A549 (cell line): Measurements from ENCODE around the gene RIN2. TPM values are rescaled to one million over a fixed set of nuclear protein-coding genes. Genes with fewer than 3 reads are reported as not detected.

Source experiments
- ATAC-seq, 2 experiments: fragments of 200-7000 bp in 1 of 2; fragments of >200 bp in 1 of 2; cut with Nextera tagmentation in 1 of 2; cut with Tn5 transposase in 1 of 2; 3 replicates each; pipeline versions ENCODE4 v1.8.0 to v1.9.1; 2018 to 2020; ENCODE audit warnings: mild to moderate bottlenecking in 1 of 2, moderate library complexity in 1 of 2
- CTCF ChIA-PET: fragments of 300-600 bp; sonication (Branson Sonifier 250); formaldehyde crosslinking; extraction: SDS; loops from one replicate; lab custom pipeline; 2021; ENCODE audit warnings: antibody characterized with exemption, inconsistent platforms; lab: Yijun Ruan, JAX
- POLR2A ChIA-PET: fragments of 350-600 bp; formaldehyde crosslinking; extraction: SDS; loops from one replicate; lab custom pipeline; 2021; ENCODE audit warnings: antibody characterized with exemption, inconsistent platforms; lab: Yijun Ruan, JAX
- DNase-seq, 2 experiments: peaks; one replicate each; pipeline versions ENCODE4 v3.0.0 to v3.0.0-alpha.2; 2011 to 2016; ENCODE audit warnings: low read depth in 1 of 2, low spot score in 1 of 2
- FAIRE-seq: peaks from 2 replicates; lab custom pipeline; 2011; peaks lifted over from hg19 to GRCh38; lab: Jason Lieb, UNC
- H3K27ac ChIP-seq, 2 experiments: fragments of >200 bp; sonication (Bioruptor Twin); formaldehyde crosslinking; 3 replicates each; pipeline ENCODE4 v1.5.1; 2016 to 2017
- H3K4me1 ChIP-seq: fragments of >200 bp; sonication (Bioruptor Twin); formaldehyde crosslinking; 3 replicates; pipeline ENCODE4 v1.6.1; 2016
- H3K4me2 ChIP-seq: fragments of >200 bp; sonication (Bioruptor Twin); formaldehyde crosslinking; 3 replicates; pipeline ENCODE4 v1.6.1; 2016
- H3K4me3 ChIP-seq: fragments of >200 bp; sonication (Bioruptor Twin); formaldehyde crosslinking; 3 replicates; pipeline ENCODE4 v1.5.1; 2016
- H3K9me3 ChIP-seq: fragments of >200 bp; sonication (Bioruptor Twin); formaldehyde crosslinking; 3 replicates; pipeline ENCODE4 v1.6.1; 2016
- CHD2 ChIP-seq: fragments of 150-350 bp; IDR thresholded peaks from 2 replicates; pipeline ENCODE4 v1.6.1; 2014; ENCODE audit warnings: low read length; ENCODE audit not compliant: partially characterized antibody
- EHMT2 ChIP-seq: fragments of 200-600 bp; sonication (generic); IDR thresholded peaks from 2 replicates; pipeline ENCODE4 v1.6.1; 2016; ENCODE audit warnings: antibody characterized with exemption, low read depth, mild to moderate bottlenecking, moderate library complexity
- ESRRA ChIP-seq: fragments of 150-350 bp; IDR thresholded peaks from 2 replicates; pipeline ENCODE4 v1.6.1; 2014; ENCODE audit warnings: mild to moderate bottlenecking, low read length, borderline replicate concordance
- HOXB5 ChIP-seq: fragments of 250-450 bp; sonication (Bioruptor Pico); IDR thresholded peaks from 2 replicates; pipeline ENCODE4 v1.5.0; 2020; ENCODE audit warnings: mild to moderate bottlenecking, moderate library complexity
- JUNB ChIP-seq: fragments of >200 bp; sonication (Bioruptor Twin); formaldehyde crosslinking; IDR thresholded peaks from 2 replicates; pipeline ENCODE4 v1.6.1; 2016
- MAZ ChIP-seq: fragments of 150-350 bp; IDR thresholded peaks from 2 replicates; pipeline ENCODE4 v1.6.1; 2014; ENCODE audit warnings: antibody characterized with exemption, low read depth, low read length, borderline replicate concordance
- NFE2L2 ChIP-seq: fragments of 150-350 bp; conservative IDR thresholded peaks from 2 replicates; pipeline ENCODE4 v1.6.1; 2014; ENCODE audit warnings: low read length
- NR3C1 ChIP-seq: fragments of >200 bp; sonication (Bioruptor Twin); formaldehyde crosslinking; IDR thresholded peaks from 3 replicates; pipeline ENCODE4 v1.6.1; 2017
- PHF8 ChIP-seq: fragments of 200-600 bp; sonication (generic); IDR thresholded peaks from 2 replicates; pipeline ENCODE4 v1.6.1; 2016; ENCODE audit warnings: low read depth, mild to moderate bottlenecking, antibody characterized with exemption, moderate library complexity, borderline replicate concordance
- RCOR1 ChIP-seq: fragments of 150-350 bp; IDR thresholded peaks from 2 replicates; pipeline ENCODE4 v1.6.1; 2014; ENCODE audit warnings: antibody characterized with exemption, low read length, low read depth
- SMC3 ChIP-seq: fragments of >200 bp; sonication (Bioruptor Twin); formaldehyde crosslinking; IDR thresholded peaks from 3 replicates; pipeline ENCODE4 v1.6.1; 2018; ENCODE audit warnings: inconsistent platforms
- SREBF2 ChIP-seq: fragments of 450-650 bp; IDR thresholded peaks from 2 replicates; pipeline ENCODE4 v1.6.1; 2014; ENCODE audit warnings: mild to moderate bottlenecking, moderate library complexity
- TFCP2L1 ChIP-seq: fragments of 250-450 bp; sonication (Bioruptor Pico); IDR thresholded peaks from 2 replicates; pipeline ENCODE4 v1.5.0; 2021; ENCODE audit warnings: mild to moderate bottlenecking
- TP53 ChIP-seq: fragments of 250-450 bp; sonication (Bioruptor Pico); IDR thresholded peaks from 2 replicates; pipeline ENCODE4 v1.5.0; 2021; ENCODE audit warnings: mild to moderate bottlenecking, moderate library complexity
- WGBS: methylation state at CpG from one replicate; pipeline ENCODE4 v1.1.6; 2017; ENCODE audit errors: missing lambda C conversion rate; 5-methylcytosine and 5-hydroxymethylcytosine counted together
- polyA plus RNA-seq, 4 experiments: library from polyadenylated mRNA; depleted of rRNA in 3 of 4; stranded (reverse); fragments of >200 nt; fragmentation: RNase III in 1 of 4; extraction: RNeasy Plus Mini Kit Qiagen cat#74134 plus additional on column Dnase treatment in 1 of 4; gene quantifications; 2 replicates in 3 of 4; 3 replicates in 1 of 4; pipeline ENCODE4 v1.2.3, GENCODE V29; 2011 to 2017
- TF ChIP-seq, protein P1 (sequence below): IDR thresholded peaks from 2 replicates; pipeline ENCODE4 v1.6.1; 2012; ENCODE audit warnings: low read depth, borderline replicate concordance
- TF ChIP-seq, protein P2 (sequence below): fragments of 450-650 bp; IDR thresholded peaks from 2 replicates; pipeline ENCODE4 v1.6.1; 2014; ENCODE audit warnings: antibody characterized with exemption
- TF ChIP-seq, protein P3 (sequence below): fragments of 200-600 bp; sonication (generic); IDR thresholded peaks from 2 replicates; pipeline ENCODE4 v1.6.1; 2016; ENCODE audit warnings: antibody characterized with exemption, mild to moderate bottlenecking, moderate library complexity

Gene RIN2
- polyA plus RNA-seq, 2 of the 4 experiments (the other 2 are of a cell fraction), result 22.4 to 34.7 TPM

DNA sequence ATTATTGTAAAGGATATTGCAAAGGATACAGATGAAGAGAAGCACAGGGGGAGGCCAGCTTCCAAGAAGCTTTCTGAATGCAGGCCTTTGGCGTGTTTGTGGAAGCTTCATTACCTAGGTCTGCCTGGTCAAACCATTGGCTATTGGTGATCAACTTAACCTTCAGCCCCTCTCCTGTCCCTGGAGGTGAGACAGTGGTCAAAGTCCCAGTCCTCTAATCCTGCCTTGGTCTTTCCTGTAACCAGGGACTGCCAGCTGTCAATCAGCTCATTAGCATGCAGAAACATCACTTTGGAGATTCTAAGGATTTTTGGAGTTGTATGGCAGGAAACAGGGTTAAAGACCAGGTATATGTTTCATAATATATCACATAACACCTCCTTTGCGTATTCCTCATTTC lies 13.0 kb downstream of the RIN2 start:
- Histone ChIP-seq H3K4me2 (no peak overlapping the region), H3K27ac (no peak overlapping the region), H3K9me3 (no peaks in the 10 kb centered on the region), H3K4me1 (peaks cover 19% of the 10 kb centered on the region), H3K4me3 (no peak overlapping the region)
- WGBS, result 93% methylated on average over 2 of the region's 2 CpGs
- FAIRE-seq (no peak), ATAC-seq (no peak), DNase-seq (no peak)
- TF ChIP-seq, protein P1, sequence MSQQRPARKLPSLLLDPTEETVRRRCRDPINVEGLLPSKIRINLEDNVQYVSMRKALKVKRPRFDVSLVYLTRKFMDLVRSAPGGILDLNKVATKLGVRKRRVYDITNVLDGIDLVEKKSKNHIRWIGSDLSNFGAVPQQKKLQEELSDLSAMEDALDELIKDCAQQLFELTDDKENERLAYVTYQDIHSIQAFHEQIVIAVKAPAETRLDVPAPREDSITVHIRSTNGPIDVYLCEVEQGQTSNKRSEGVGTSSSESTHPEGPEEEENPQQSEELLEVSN, result no peak
- TF ChIP-seq EHMT2, result no peak
- no peak for TF ChIP-seq NFE2L2
- no peak for TF ChIP-seq HOXB5
- TF ChIP-seq, protein P2, sequence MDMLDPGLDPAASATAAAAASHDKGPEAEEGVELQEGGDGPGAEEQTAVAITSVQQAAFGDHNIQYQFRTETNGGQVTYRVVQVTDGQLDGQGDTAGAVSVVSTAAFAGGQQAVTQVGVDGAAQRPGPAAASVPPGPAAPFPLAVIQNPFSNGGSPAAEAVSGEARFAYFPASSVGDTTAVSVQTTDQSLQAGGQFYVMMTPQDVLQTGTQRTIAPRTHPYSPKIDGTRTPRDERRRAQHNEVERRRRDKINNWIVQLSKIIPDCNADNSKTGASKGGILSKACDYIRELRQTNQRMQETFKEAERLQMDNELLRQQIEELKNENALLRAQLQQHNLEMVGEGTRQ, result no peak
- no peak for TF ChIP-seq SMC3
- no peak for TF ChIP-seq MAZ
- no peak for TF ChIP-seq PHF8
- no peak for TF ChIP-seq CHD2
- TF ChIP-seq NR3C1, result no peak
- no peak for TF ChIP-seq TP53 (CRISPR knock-in tag)
- no peak for TF ChIP-seq RCOR1
- no peak for TF ChIP-seq JUNB
- TF ChIP-seq TFCP2L1 (CRISPR knock-in tag), result no peak
- ChIA-PET CTCF (interaction anchor here (0.5 to 8.7 kb wide), 12 partner anchors 9 to 246 kb away, joined by 3 to 59 read pairs (median 6); partner anchors contain the start of gene NAA20), POLR2A (no interaction called here)

DNA sequence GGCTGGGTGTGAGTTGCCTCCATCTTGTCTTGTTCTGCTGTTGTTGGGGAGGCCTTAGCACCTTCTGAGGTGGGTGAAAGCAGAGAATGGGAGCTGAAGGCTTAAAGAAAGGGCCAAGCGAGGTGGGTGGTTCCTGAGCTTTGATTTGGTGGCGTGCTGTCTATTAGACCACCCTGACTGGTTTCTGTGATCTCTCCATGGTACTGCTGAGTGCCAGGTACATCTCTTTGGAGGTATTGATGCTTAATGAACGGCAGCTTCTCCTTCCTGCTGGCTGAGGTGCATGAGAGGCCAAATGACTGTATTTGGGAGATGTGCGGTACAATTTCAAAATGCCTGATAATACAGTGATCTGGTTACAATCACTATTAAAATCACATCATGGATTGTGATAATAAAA lies 15.4 kb downstream of the RIN2 start:
- no peak for DNase-seq
- FAIRE-seq, result no peak
- Histone ChIP-seq H3K4me2 (no peak overlapping the region), H3K4me1 (peaks cover 32% of the 10 kb centered on the region), H3K9me3 (no peaks in the 10 kb centered on the region), H3K27ac (no peak overlapping the region), H3K4me3 (no peak overlapping the region)
- no peak for TF ChIP-seq SREBF2
- TF ChIP-seq, protein P3, sequence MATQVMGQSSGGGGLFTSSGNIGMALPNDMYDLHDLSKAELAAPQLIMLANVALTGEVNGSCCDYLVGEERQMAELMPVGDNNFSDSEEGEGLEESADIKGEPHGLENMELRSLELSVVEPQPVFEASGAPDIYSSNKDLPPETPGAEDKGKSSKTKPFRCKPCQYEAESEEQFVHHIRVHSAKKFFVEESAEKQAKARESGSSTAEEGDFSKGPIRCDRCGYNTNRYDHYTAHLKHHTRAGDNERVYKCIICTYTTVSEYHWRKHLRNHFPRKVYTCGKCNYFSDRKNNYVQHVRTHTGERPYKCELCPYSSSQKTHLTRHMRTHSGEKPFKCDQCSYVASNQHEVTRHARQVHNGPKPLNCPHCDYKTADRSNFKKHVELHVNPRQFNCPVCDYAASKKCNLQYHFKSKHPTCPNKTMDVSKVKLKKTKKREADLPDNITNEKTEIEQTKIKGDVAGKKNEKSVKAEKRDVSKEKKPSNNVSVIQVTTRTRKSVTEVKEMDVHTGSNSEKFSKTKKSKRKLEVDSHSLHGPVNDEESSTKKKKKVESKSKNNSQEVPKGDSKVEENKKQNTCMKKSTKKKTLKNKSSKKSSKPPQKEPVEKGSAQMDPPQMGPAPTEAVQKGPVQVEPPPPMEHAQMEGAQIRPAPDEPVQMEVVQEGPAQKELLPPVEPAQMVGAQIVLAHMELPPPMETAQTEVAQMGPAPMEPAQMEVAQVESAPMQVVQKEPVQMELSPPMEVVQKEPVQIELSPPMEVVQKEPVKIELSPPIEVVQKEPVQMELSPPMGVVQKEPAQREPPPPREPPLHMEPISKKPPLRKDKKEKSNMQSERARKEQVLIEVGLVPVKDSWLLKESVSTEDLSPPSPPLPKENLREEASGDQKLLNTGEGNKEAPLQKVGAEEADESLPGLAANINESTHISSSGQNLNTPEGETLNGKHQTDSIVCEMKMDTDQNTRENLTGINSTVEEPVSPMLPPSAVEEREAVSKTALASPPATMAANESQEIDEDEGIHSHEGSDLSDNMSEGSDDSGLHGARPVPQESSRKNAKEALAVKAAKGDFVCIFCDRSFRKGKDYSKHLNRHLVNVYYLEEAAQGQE, result peak; percentile 31; the same call in 1 of the 2 replicates
- TF ChIP-seq, protein P1, result no peak
- no peak for TF ChIP-seq ESRRA
- ChIA-PET POLR2A (no interaction called here), CTCF (interaction anchor here (0.7 to 8.7 kb wide), 9 partner anchors 12 to 243 kb away, joined by 3 to 59 read pairs (median 4); partner anchors contain the start of gene NAA20)
- no peak for ATAC-seq
- 88% methylated on average over 4 of the region's 4 CpGs for WGBS
